Activated CD4-positive, alpha-beta T cell treated with anti-CD3 and anti-CD28 coated beads, Interleukin-2, amount 50 U/mL, for 1 hour (primary cell): Measurements from ENCODE around the gene EIF4G1.
A peak's percentile ranks its signal among the peaks of the same experiment; 100 is the strongest.
"Not testable (repeated sequence)": the region's sequence is repeated elsewhere in the genome, so short reads cannot be mapped to it uniquely, and the experiment has no call there.

Experiments used
- DNase-seq: peaks from one replicate; pipeline ENCODE4 v3.0.0-alpha.2; 2020

The EIF4G1 gene, protein sequence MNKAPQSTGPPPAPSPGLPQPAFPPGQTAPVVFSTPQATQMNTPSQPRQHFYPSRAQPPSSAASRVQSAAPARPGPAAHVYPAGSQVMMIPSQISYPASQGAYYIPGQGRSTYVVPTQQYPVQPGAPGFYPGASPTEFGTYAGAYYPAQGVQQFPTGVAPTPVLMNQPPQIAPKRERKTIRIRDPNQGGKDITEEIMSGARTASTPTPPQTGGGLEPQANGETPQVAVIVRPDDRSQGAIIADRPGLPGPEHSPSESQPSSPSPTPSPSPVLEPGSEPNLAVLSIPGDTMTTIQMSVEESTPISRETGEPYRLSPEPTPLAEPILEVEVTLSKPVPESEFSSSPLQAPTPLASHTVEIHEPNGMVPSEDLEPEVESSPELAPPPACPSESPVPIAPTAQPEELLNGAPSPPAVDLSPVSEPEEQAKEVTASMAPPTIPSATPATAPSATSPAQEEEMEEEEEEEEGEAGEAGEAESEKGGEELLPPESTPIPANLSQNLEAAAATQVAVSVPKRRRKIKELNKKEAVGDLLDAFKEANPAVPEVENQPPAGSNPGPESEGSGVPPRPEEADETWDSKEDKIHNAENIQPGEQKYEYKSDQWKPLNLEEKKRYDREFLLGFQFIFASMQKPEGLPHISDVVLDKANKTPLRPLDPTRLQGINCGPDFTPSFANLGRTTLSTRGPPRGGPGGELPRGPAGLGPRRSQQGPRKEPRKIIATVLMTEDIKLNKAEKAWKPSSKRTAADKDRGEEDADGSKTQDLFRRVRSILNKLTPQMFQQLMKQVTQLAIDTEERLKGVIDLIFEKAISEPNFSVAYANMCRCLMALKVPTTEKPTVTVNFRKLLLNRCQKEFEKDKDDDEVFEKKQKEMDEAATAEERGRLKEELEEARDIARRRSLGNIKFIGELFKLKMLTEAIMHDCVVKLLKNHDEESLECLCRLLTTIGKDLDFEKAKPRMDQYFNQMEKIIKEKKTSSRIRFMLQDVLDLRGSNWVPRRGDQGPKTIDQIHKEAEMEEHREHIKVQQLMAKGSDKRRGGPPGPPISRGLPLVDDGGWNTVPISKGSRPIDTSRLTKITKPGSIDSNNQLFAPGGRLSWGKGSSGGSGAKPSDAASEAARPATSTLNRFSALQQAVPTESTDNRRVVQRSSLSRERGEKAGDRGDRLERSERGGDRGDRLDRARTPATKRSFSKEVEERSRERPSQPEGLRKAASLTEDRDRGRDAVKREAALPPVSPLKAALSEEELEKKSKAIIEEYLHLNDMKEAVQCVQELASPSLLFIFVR (N-terminal part only)

DNA sequence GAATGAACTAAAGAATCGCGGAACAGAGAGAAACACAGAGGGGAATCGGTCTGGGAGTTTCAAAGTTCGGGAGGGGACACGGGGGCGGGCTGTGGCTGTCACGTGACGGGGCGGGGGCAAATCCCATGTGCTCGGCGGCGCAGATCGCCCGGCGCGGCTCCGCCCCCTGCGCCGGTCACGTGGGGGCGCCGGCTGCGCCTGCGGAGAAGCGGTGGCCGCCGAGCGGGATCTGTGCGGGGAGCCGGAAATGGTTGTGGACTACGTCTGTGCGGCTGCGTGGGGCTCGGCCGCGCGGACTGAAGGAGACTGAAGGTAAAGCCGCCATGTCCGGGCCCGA lies at the start of gene EIF4G1:
TSS of gene EIF4G1 (plus strand) at position 244 of the 337 bp plus-strand sequence. CDS start 1,191 bp downstream, outside the sequence.
- DNase-seq, result peak; percentile 90

DNA sequence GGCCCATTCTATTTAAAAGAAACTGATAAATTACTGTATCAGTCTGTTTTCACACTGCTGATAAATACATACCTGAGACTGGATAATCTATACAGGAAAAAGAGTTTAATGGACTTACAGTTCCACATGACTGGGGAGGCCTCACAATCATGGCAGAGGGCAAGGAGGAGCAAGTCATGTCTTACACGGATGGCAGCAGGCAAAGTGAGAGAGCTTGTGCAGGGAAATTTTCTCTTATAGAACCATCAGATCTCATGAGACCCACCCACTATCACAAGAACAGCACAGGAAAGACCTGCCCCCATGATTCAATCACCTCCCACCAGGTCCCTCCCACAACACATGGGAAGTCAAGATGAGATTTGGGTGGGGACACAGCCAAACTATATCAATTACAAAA lies 47.2 kb upstream of the EIF4G1 start:
- DNase-seq, result not testable (repeated sequence)

DNA sequence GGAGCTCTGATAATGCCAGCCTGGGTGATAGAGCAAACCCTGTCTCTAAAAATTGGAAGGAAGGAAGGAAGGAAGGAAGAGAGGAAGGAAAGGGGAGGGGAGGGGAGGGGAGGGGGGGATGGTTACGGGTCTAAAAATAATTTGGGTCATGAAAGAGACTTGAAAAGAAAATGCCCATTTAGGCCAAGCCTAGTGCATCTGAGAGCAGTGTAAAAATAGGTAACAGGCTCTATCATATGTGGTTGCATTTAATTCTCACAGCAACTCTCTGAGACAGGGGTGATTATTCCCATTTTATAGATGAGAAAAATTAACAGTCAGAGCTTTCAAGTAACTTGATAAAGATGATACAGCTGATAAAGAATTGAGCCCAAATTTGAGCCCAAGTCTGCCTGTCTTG lies 42.1 kb upstream of the EIF4G1 start:
- no peak for DNase-seq

DNA sequence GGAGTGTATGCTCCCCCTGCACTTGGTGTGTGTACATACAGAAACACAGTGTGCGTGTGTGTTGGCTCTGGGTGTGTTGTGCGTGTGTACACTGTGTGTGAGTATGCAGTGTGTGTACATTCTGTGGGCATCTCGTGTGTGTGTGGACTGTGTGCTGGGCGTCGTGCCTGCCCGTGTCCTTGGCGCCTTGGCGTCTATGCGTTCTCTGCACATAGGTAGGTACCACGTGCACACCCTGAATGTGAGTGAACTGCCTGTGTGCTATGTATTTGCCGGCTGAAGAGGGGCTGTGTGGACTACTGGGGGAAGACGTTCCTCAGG lies 39.1 kb upstream of the EIF4G1 start:
- no peak for DNase-seq

DNA sequence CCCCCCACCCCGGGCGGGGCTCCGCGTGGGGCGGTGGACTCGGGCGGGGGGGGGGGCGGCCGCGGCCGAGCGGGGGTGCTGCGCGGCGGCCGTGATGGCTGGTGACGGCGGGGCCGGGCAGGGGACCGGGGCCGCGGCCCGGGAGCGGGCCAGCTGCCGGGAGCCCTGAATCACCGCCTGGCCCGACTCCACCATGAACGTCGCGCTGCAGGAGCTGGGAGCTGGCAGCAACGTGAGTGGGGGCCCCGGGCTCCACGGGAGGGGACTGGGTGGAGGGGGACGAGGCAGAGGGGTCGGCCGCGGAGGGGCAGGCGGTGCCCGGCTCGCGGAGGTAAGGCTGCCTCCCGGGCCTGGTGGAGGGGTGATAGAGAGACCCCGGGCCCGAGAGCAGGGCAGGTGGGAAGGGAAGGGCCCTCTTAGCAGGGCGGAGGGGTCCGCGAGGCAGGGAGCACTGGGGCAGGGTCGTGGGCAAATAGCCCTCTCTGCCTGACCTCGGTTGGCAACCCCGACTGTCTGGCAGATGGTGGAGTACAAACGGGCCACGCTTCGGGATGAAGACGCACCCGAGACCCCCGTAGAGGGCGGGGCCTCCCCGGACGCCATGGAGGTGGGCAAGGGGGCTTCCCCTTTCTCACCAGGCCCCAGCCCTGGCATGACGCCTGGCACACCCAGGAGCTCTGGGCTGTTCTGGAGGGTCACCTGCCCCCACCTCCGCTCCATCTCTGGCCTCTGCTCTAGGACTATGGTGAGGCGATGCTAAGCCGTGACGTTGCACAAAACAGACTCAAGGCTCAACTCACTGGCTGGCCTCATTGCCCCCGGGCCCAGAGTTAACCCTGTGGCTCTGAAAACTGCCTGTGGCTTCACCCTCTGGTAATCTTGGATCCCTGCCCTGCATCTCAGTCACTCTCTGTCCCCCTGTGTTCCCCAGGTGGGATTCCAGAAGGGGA lies 38.2 kb upstream of the EIF4G1 start, which contains the start of gene ECE2:
TSS of gene ECE2 (plus strand) at position 62 of the 950 bp plus-strand sequence. CDS start at position 194, 132 bp downstream.
- DNase-seq, result no peak

DNA sequence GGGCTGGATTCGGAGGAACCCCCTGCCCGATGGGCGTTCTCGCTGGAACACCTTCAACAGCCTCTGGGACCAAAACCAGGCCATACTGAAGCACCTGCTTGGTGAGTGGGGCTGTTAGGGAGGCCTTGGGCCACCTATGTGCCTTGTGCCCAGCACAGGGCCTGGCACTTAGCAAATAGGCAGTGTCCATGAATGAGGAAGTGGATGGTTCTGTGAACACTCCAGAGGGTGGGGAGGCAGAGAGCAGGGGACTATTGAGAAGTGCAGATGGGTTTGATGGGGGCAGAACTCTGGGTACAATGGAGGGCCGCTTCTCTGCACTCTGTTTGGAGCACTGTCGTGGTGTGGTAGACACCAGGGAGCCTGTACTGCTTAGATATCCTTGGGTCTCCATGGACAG lies 37.0 kb upstream of the EIF4G1 start:
- DNase-seq, result no peak

DNA sequence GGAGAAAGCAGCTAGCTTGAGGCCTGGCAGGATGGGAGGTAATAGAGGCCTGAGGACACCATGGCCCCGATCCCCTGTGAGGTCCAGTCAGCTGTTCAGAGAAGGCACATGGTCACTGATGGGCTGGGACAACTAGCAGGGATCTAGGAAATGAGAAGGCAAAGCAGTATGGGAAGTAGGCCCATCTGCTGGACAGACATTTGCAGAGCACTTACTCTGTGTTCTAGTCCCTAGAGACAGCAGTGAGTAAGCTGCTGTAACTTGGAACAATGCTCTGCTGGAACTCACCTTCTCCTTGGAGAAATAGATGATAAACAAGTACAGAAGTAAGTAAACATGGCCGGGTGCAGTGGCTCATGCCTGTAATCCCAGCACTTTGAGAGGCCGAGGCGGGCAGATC lies 31.5 kb upstream of the EIF4G1 start:
- DNase-seq, result no peak

DNA sequence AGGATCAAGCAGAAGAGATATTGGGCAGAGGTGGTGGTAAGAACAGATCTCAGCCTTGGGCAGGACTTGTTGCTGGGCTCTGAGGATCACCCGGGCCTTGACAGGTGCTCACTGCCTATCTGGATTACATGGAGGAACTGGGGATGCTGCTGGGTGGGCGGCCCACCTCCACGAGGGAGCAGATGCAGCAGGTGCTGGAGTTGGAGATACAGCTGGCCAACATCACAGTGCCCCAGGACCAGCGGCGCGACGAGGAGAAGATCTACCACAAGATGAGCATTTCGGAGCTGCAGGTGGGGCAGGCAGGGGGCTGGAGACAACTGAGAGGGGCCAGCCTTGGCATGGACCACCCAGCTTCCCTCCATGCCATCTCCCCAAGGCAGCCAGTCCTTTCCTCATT lies 30.7 kb upstream of the EIF4G1 start:
- DNase-seq, result no peak

DNA sequence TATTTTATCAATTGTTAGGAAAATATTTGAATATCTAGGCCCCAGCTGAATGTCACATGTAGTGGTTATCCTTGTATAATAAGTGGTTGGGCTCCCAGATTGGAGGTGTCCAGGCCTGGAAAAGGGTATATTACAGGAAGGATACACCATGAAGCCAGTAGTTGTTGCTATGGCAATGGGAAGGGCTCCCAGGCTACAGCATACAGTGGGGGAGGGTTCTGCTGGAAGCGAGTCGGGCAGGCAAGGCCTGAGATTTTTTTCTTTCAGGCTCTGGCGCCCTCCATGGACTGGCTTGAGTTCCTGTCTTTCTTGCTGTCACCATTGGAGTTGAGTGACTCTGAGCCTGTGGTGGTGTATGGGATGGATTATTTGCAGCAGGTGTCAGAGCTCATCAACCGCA lies 29.7 kb upstream of the EIF4G1 start:
- DNase-seq, result no peak

DNA sequence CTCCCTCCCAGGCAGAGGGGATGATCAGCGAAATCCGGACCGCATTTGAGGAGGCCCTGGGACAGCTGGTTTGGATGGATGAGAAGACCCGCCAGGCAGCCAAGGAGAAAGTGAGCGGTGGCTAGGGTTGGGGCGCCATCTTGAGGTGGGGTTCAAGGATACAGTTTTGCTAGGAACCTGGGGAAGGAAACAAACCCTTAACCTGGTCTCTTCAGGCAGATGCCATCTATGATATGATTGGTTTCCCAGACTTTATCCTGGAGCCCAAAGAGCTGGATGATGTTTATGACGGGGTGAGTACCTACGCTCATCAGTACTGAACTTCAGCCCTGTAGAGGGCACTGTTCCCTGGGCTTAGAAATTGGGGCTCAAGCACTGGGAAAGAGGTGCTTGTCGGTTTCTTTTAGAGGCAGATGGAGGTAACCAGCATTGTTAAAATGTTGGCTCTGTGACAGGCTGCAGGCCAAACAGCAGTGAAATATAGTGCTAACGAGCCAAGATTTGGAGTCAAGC lies 24.9 kb upstream of the EIF4G1 start:
- DNase-seq, result peak; percentile 61

DNA sequence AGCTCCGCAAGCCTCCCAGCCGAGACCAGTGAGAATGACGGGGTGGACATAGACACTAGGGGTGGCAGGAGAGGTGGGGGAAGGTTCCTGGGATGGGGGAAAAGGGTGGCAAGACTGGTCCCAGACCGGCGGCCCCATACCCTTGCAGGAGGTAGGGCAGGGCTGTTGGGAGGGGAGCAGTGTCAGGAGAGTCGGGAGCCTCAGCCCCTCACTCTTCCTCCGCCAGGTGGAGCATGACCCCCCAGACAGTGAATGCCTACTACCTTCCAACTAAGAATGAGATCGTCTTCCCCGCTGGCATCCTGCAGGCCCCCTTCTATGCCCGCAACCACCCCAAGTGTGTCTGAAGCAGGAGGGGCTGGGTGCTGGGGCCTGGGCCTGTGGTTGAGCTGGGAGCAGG lies 24.1 kb upstream of the EIF4G1 start:
- no peak for DNase-seq

DNA sequence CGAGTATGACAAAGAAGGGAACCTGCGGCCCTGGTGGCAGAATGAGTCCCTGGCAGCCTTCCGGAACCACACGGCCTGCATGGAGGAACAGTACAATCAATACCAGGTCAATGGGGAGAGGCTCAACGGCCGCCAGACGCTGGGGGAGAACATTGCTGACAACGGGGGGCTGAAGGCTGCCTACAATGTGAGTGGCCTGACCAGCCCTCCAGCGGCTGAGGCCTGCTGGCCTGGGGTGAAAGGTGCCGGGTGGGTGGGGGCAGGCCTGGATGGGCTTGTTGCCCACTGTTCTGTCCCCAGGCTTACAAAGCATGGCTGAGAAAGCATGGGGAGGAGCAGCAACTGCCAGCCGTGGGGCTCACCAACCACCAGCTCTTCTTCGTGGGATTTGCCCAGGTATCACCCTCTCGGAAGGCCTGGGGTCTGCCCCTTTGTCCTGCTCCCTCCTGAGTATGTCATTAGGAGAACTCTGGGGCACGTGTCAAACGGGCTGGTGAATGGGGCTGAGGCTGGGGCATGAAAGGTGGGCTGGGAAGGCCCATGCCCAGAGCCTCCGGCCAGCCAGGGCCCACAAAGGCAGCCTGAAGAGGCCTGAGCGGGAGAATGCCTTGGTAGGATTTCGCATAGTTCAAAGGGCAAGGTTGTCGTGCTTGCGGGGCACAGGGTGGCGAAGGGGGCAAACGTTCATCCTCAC lies 23.2 kb upstream of the EIF4G1 start:
- no peak for DNase-seq

DNA sequence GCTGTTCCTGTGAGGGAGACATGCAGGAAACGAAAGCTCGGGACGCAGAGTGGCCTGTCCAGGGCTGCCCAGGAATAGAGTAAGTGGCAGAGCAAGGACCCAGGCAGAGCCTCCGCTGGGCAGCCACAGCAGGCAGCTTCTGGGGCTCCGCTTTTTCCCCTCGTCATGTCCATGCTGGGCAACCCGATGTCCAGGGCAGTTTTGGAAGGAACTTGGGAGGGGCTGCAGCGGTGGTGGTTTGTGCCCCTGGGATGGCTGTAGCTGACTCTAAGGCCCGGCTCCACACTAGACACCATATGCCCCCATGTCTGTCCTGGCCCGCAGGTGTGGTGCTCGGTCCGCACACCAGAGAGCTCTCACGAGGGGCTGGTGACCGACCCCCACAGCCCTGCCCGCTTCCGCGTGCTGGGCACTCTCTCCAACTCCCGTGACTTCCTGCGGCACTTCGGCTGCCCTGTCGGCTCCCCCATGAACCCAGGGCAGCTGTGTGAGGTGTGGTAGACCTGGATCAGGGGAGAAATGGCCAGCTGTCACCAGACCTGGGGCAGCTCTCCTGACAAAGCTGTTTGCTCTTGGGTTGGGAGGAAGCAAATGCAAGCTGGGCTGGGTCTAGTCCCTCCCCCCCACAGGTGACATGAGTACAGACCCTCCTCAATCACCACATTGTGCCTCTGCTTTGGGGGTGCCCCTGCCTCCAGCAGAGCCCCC lies 22.5 kb upstream of the EIF4G1 start:
- no peak for DNase-seq

DNA sequence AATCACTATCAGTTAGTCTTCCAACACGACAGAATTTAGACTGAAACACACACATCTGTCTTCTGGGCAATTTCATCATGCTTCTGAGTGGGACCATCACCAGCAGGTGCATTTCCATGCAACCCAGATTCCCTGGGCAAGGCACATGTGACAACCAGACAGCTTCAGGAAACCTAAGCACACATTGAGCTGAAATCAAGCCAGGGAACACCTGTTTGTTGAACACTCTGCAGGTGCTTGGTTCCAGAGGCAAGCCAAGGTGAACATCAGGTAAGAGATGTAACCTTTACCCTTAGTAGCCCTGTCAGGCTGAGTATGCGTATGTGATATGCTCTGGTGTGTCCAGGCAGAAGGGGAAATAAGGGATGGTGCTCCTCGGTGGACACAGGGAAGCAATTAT lies 18.6 kb upstream of the EIF4G1 start:
- no peak for DNase-seq

DNA sequence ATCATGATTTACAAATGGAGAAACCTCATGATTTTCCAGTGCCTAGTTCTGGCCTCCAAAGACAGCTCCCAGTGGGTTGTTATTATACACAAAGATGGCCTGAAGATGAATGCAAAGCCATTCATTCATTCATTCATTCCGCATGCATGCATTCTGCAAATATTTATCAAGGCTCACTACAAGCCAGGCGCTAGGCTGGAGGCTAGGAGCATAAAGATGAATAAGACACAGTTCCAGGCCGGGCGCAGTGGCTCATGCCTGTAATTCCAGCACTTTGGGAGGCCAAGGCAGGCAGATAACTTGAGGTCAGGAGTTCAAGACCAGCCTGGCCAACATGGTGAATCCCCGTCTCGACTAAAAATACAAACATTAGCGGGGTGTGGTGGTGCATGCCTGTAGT lies 17.8 kb upstream of the EIF4G1 start:
- no peak for DNase-seq

DNA sequence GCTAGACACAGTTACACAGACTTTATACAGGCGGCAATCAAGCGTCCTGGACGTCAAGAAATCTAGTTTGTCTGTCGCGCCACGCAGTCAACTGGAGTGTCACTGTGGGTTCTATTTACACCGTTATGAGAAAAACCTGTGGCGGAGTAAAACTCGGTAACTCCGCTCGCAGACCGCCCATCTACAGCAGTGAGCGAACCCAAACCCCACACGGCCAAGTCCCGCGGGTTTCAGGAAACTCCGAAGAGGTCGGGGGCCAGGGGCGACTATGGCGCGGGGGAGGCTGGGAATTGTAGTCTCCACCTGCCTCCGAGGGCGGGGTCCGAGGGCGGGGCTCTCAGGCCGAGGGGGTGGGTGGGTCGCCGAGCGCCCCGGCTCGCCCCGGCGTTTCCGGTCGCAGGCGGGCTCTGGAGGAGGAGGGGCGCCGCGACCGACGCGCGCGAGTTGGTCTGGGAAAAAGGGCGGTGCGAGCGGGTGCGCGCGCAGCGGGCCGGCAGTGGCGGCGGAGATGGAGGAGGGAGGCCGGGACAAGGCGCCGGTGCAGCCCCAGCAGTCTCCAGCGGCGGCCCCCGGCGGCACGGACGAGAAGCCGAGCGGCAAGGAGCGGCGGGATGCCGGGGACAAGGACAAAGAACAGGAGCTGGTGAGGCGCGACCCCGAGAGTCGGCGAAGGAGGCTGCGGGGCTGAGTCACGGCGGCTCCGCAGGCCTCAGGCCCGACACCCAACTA lies 15.5 kb upstream of the EIF4G1 start, which contains the start of gene PSMD2:
TSS of gene PSMD2 (plus strand) at position 483 of the 729 bp plus-strand sequence. CDS start at position 509, 26 bp downstream.
- peak; percentile 98 for DNase-seq

DNA sequence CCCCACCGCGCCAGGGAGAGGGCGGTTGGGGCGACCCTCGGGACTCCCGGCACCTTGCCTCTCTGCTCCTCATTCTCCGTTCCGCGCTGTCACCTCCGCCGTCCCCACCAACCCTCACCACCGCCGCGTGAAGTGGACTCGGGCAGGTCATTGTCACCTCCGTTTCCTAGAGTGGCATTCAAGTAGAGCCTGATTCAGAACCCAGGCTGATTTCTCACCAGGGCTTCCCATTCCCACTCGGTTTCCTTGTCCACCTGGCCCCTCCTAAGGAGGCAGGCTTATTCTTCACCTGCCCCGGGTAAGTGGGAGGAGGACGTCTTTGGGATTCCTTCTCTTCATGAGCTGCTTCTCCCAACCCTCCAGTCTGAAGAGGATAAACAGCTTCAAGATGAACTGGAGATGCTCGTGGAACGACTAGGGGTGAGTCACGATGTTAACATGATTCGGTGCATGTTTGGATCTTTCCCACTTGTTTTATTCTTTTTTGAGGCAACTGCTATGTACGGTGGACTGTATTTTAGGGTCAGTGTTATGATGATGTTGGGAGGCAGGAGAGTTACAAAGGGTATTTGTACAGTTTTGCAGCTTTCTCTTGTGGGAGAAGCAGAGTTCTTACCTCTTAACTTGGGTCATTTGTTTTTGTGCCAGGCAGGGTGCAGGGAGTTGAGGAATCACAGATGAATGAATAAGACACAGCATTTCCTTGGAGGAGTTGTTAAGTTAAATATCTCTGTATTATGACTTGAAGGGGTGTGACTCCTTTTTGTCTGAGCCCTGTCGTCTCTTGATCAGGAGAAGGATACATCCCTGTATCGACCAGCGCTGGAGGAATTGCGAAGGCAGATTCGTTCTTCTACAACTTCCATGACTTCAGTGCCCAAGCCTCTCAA lies 14.7 kb upstream of the EIF4G1 start:
- DNase-seq, result no peak

DNA sequence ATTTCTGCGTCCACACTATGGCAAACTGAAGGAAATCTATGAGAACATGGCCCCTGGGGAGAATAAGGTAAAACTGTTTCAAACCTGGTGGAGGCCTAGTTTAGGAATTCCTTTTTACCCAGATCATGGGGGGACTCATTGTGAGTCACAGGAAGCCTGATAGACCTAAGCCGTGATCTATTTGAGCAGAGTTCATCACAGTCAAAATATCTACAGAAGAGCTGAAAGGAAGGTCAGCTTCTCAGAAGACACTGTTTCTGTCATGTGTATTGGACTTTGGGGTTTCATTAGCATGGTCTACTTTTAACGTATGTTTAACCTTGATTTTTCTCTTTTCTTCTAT lies 14.1 kb upstream of the EIF4G1 start:
- no peak for DNase-seq

DNA sequence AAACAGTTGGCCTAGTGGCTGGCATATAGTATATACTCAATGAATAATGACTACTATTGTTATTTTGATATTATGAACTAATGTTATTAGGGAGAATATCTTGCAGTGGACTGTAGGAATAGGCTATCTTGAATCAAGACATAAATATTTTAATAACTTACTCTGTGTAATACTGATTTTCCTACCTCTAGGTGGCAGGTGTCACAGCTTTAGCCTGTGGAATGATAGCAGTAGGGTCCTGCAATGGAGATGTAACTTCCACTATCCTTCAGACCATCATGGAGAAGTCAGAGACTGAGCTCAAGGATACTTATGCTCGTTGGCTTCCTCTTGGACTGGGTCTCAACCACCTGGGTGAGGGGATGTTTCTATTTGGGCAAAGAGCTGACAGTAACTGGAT lies 8.8 kb upstream of the EIF4G1 start:
- no peak for DNase-seq
